Prostate gland (tissue), 2 donors: ENCODE measurements around the gene MXD3.

ENCODE experiments used
- CTCF ChIP-seq, 4 experiments: fragments of 200-600 bp in 2 of 4; fragments of 450-650 bp in 2 of 4; sonication (generic) in 2 of 4; IDR thresholded peaks; 1 replicate in 3 of 4; 2 replicates in 1 of 4; pipeline ENCODE4 v1.5.1; 2016 to 2019; ENCODE audit warnings: antibody characterized with exemption in 4 of 4, mild to moderate bottlenecking in 2 of 4, moderate library complexity in 2 of 4
- POLR2AphosphoS5 ChIP-seq: sonication (generic); formaldehyde crosslinking; IDR thresholded peaks from one replicate; pipeline ENCODE4 v1.6.1; 2017; ENCODE audit warnings: antibody characterized with exemption

GRCh38 chr5:177350776-177351391 lies 39.2 kb upstream of the MXD3 start:
- TF ChIP-seq POLR2AphosphoS5 = no peak
- TF ChIP-seq CTCF (IDR thresholded peaks at IDR 0.05) = no peak
